Naive thymus-derived CD4-positive, alpha-beta T cell (primary cell): ENCODE data around the gene GLYATL1. TPM values are rescaled to one million over a fixed set of nuclear protein-coding genes. Genes with fewer than 3 reads are reported as not detected.

Experiments
- ATAC-seq: fragments of 150-1000 bp; cut with Tn5 transposase; 2 replicates; pipeline ENCODE4 v1.10.0; 2021; ENCODE audit warnings: mild to moderate bottlenecking, moderate library complexity
- CTCF ChIA-PET: fragments of 350-600 bp; sonication (Branson Sonifier 250); formaldehyde crosslinking; loops from one replicate; lab custom pipeline; 2021; ENCODE audit warnings: antibody characterized with exemption; lab: Charles Lee
- POLR2A ChIA-PET: fragments of 350-600 bp; sonication (Branson Sonifier 250); formaldehyde crosslinking; loops from one replicate; lab custom pipeline; 2021; ENCODE audit warnings: antibody characterized with exemption, inconsistent platforms; lab: Charles Lee
- DNase-seq, 9 donors: peaks; one replicate each; pipeline versions ENCODE4 v3.0.0 to v3.0.0-alpha.2; 2020 to 2022; ENCODE audit warnings: mixed read lengths in 1 of 9
- H3K27ac ChIP-seq: one replicate; pipeline ENCODE4 v1.7.0; 2013; ENCODE audit warnings: mild to moderate bottlenecking, low read depth, low read length, moderate library complexity
- H3K27me3 ChIP-seq, 2 donors: one replicate each; pipeline ENCODE4 v1.7.0; 2013; ENCODE audit warnings: low read length in 2 of 2, mild to moderate bottlenecking in 2 of 2, moderate library complexity in 2 of 2; ENCODE audit not compliant: control insufficient read depth in 2 of 2, insufficient read depth in 2 of 2
- H3K36me3 ChIP-seq, 3 experiments: 1 replicate in 2 of 3; 2 replicates in 1 of 3; pipeline ENCODE4 v1.7.0; 2013; ENCODE audit warnings: low read length in 3 of 3, mild to moderate bottlenecking in 3 of 3, moderate library complexity in 1 of 3; ENCODE audit not compliant: insufficient read depth in 3 of 3, control insufficient read depth in 2 of 3
- H3K4me1 ChIP-seq, 2 donors: one replicate each; pipeline ENCODE4 v1.7.0; 2013; ENCODE audit warnings: low read length in 2 of 2, mild to moderate bottlenecking in 2 of 2, moderate library complexity in 1 of 2; ENCODE audit not compliant: control insufficient read depth in 2 of 2, insufficient read depth in 2 of 2
- H3K4me3 ChIP-seq: 2 replicates; pipeline ENCODE4 v1.7.0; 2013; ENCODE audit warnings: mild to moderate bottlenecking, low read length
- H3K9me3 ChIP-seq, 3 experiments: 1 replicate in 2 of 3; 2 replicates in 1 of 3; pipeline ENCODE4 v1.7.0; 2013; ENCODE audit warnings: low read length in 3 of 3; ENCODE audit not compliant: control insufficient read depth in 2 of 3
- H3K27ac Mint-ChIP-seq, 9 donors: one replicate each; pipeline ENCODE4 v1.8.0; 2020 to 2022; ENCODE audit warnings: mixed read lengths in 9 of 9, mild to moderate bottlenecking in 8 of 9, moderate library complexity in 5 of 9, inconsistent platforms in 2 of 9
- H3K27me3 Mint-ChIP-seq, 5 donors: one replicate each; pipeline ENCODE4 v1.8.0; 2021 to 2022; ENCODE audit warnings: mixed read lengths in 5 of 5, mild to moderate bottlenecking in 1 of 5
- H3K36me3 Mint-ChIP-seq, 5 donors: one replicate each; pipeline ENCODE4 v1.8.0; 2020 to 2022; ENCODE audit warnings: mixed read lengths in 5 of 5, mild to moderate bottlenecking in 3 of 5, inconsistent platforms in 1 of 5
- H3K4me1 Mint-ChIP-seq, 7 donors: one replicate each; pipeline ENCODE4 v1.8.0; 2020 to 2022; ENCODE audit warnings: mixed read lengths in 7 of 7, mild to moderate bottlenecking in 3 of 7, inconsistent platforms in 1 of 7
- H3K4me3 Mint-ChIP-seq, 10 donors: one replicate each; pipeline ENCODE4 v1.8.0; 2020 to 2022; ENCODE audit warnings: mild to moderate bottlenecking in 10 of 10, mixed read lengths in 10 of 10, moderate library complexity in 6 of 10, inconsistent platforms in 2 of 10
- H3K9me3 Mint-ChIP-seq, 11 donors: one replicate each; pipeline ENCODE4 v1.8.0; 2020 to 2022; ENCODE audit warnings: mixed read lengths in 11 of 11, mild to moderate bottlenecking in 4 of 11, inconsistent platforms in 1 of 11, moderate library complexity in 1 of 11
- intact Hi-C, 2 donors: fragments of 100-400 bp; cut with micrococcal nuclease; formaldehyde crosslinking; loops; one replicate each; pipeline ENCODE4 v1.15.1; 2023
- polyA plus RNA-seq, 2 donors: library from polyadenylated mRNA; unstranded; fragments of 300-500 nt; fragmentation: Illumina TruSeq; gene quantifications; one replicate each; pipeline ENCODE4 v1.2.3, GENCODE V29; 2021
- total RNA-seq, 6 experiments: library from RNA in 5 of 6; stranded (reverse) in 5 of 6; gene quantifications; 1 replicate in 5 of 6; 2 replicates in 1 of 6; pipeline ENCODE4 v1.2.3 and lab custom pipeline; 2021 to 2026

The GLYATL1 gene
- total and polyA plus RNA-seq, 7 experiments from 2014 or later: 0.39 TPM; not detected in 6

DNA sequence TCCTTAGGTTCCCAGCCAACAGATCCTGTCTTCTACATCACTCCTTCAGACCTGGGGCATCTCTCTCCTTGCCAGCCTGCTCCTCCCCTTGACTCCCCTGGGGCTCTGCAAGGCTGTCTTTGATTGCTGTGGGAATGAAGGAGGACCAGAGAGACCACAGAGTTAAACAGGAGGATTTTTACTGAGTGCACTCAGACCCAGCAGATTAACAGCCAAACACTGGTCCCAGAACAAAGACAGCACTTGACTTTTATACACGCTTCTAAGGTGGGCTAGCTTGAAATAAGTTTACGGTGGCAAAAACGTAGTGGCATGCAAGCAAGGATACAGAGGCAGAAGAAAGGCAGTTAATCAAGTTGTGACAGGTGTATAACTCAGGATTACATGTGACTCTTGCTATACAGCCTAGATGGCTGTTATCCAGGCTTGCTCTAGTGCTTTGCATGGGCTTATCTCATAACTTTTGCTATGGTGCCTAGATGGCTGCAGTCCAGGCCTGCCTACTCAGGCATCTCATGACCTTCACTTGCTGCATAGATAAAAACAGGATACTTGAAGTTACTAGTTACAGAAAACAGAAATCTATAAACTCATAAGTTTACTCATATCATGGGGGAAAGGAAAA is 22.0 kb upstream of the GLYATL1 start:
- Mint-ChIP-seq H3K4me3 (no peak overlapping the region), H3K27me3 (peaks cover 0 to 29% (median 16%) of the 10 kb centered on the region in 5 donors), H3K36me3 (peaks cover 0 to 27% (median 0%) of the 10 kb centered on the region in 5 donors), H3K4me1 (no peaks in the 10 kb centered on the region), H3K9me3 (peaks cover 12 to 37% (median 21%) of the 10 kb centered on the region in 11 donors), H3K27ac (no peak overlapping the region)
- intact Hi-C loops: no loop called here
- ChIA-PET POLR2A (no interaction called here), CTCF (no interaction called here)
- Histone ChIP-seq H3K27ac (no peak overlapping the region), H3K9me3 (peaks cover 0 to 16% (median 0%) of the 10 kb centered on the region in 3 experiments), H3K4me1 (no peaks in the 10 kb centered on the region), H3K4me3 (no peak overlapping the region), H3K27me3 (no peaks in the 10 kb centered on the region), H3K36me3 (no peaks in the 10 kb centered on the region)
- no peak for DNase-seq
- no peak for ATAC-seq

- peaks cover under 1 to 16% (median 7%) of the 10 kb centered on the region in 5 donors for H3K27me3 Mint-ChIP-seq
- no peaks in the 10 kb centered on the region for H3K27me3 ChIP-seq
- H3K4me3 Mint-ChIP-seq: no peak overlapping the region
- intact Hi-C loops: no loop called here
- no peaks in the 10 kb centered on the region for H3K36me3 ChIP-seq
- H3K4me1 ChIP-seq: no peaks in the 10 kb centered on the region
- H3K9me3 Mint-ChIP-seq: peaks cover 12 to 37% (median 21%) of the 10 kb centered on the region in 11 donors
- H3K27ac ChIP-seq: no peak overlapping the region
- peaks cover 0 to 16% (median 0%) of the 10 kb centered on the region in 3 experiments for H3K9me3 ChIP-seq
- no peak for ATAC-seq
- H3K4me3 ChIP-seq: no peak overlapping the region
- DNase-seq: no peak
- CTCF ChIA-PET: no interaction called here
- POLR2A ChIA-PET: no interaction called here
- peaks cover 2 to 15% (median 12%) of the 10 kb centered on the region in 7 donors for H3K4me1 Mint-ChIP-seq
- H3K27ac Mint-ChIP-seq: no peak overlapping the region
- H3K36me3 Mint-ChIP-seq: peaks cover 0 to 27% (median 0%) of the 10 kb centered on the region in 5 donors
Measured at GRCh38 chr11:58919561-58919960, 19.7 kb upstream of the GLYATL1 start.

GRCh38 chr11:58919980-58920379 is 19.3 kb upstream of the GLYATL1 start:
- H3K4me3 Mint-ChIP-seq: no peak overlapping the region
- Histone ChIP-seq H3K9me3 (peaks cover 0 to 16% (median 0%) of the 10 kb centered on the region in 3 experiments), H3K27me3 (no peaks in the 10 kb centered on the region), H3K4me1 (no peaks in the 10 kb centered on the region), H3K36me3 (no peaks in the 10 kb centered on the region), H3K27ac (no peak overlapping the region), H3K4me3 (no peak overlapping the region)
- H3K4me1 Mint-ChIP-seq: peaks cover 2 to 15% (median 12%) of the 10 kb centered on the region in 7 donors
- H3K27me3 Mint-ChIP-seq: peaks cover 0 to 14% (median 7%) of the 10 kb centered on the region in 5 donors
- H3K27ac Mint-ChIP-seq: no peak overlapping the region
- intact Hi-C loops: loop anchor here in 1 of 2 donors (10.0 kb wide), 1 partner anchor 135 kb away; no protein-coding TSS in a partner anchor
- ChIA-PET POLR2A (no interaction called here), CTCF (no interaction called here)
- ATAC-seq (no peak), DNase-seq (no peak)
- peaks cover 12 to 34% (median 21%) of the 10 kb centered on the region in 11 donors for H3K9me3 Mint-ChIP-seq
- peaks cover 0 to 26% (median 0%) of the 10 kb centered on the region in 5 donors for H3K36me3 Mint-ChIP-seq

GRCh38 chr11:58921778-58922390 is 17.4 kb upstream of the GLYATL1 start:
- H3K4me1 Mint-ChIP-seq: peaks cover 2 to 15% (median 12%) of the 10 kb centered on the region in 7 donors
- peaks cover 0 to 14% (median 0%) of the 10 kb centered on the region in 5 donors for H3K36me3 Mint-ChIP-seq
- intact Hi-C loops: loop anchor here in 1 of 2 donors (10.0 kb wide), 1 partner anchor 133 kb away; no protein-coding TSS in a partner anchor
- ChIA-PET POLR2A (interaction anchor here (0.6 kb wide), 1 partner anchor 1152 kb away, joined by 3 read pairs; no protein-coding TSS in a partner anchor), CTCF (interaction anchor here (1.1 kb wide), 1 partner anchor 764 kb away, joined by 3 read pairs; no protein-coding TSS in a partner anchor)
- Histone ChIP-seq H3K9me3 (peaks cover 0 to 7% (median 0%) of the 10 kb centered on the region in 3 experiments), H3K27me3 (no peaks in the 10 kb centered on the region), H3K4me1 (no peaks in the 10 kb centered on the region), H3K4me3 (no peak overlapping the region), H3K27ac (no peak overlapping the region), H3K36me3 (no peaks in the 10 kb centered on the region)
- peaks cover 7 to 16% (median 13%) of the 10 kb centered on the region in 11 donors for H3K9me3 Mint-ChIP-seq
- no peak for ATAC-seq
- H3K27ac Mint-ChIP-seq: no peak overlapping the region
- DNase-seq: no peak
- H3K4me3 Mint-ChIP-seq: no peak overlapping the region
- H3K27me3 Mint-ChIP-seq: peaks cover 0 to 11% (median 7%) of the 10 kb centered on the region in 5 donors

- no peaks in the 10 kb centered on the region for H3K36me3 ChIP-seq
- POLR2A ChIA-PET: interaction anchor here (0.6 kb wide), 1 partner anchor 1152 kb away, joined by 3 read pairs; no protein-coding TSS in a partner anchor
- H3K4me1 Mint-ChIP-seq: peaks cover 2 to 18% (median 14%) of the 10 kb centered on the region in 7 donors
- ATAC-seq (no peak), DNase-seq (no peak)
- no peak overlapping the region for H3K4me3 Mint-ChIP-seq
- H3K9me3 ChIP-seq: peaks cover 0 to under 1% (median 0%) of the 10 kb centered on the region in 3 experiments
- H3K27me3 ChIP-seq: no peaks in the 10 kb centered on the region
- intact Hi-C loops: loop anchor here in 1 of 2 donors (10.0 kb wide), 1 partner anchor 132 kb away; no protein-coding TSS in a partner anchor
- H3K4me1 ChIP-seq: no peaks in the 10 kb centered on the region
- H3K36me3 Mint-ChIP-seq: peaks cover 0 to 9% (median 0%) of the 10 kb centered on the region in 5 donors
- CTCF ChIA-PET: interaction anchor here (0.6 kb wide), 1 partner anchor 1182 kb away, joined by 4 read pairs; no protein-coding TSS in a partner anchor
- no peak overlapping the region for H3K27ac ChIP-seq
- H3K27me3 Mint-ChIP-seq: peaks cover 0 to 10% (median 7%) of the 10 kb centered on the region in 5 donors
- H3K4me3 ChIP-seq: no peak overlapping the region
- H3K9me3 Mint-ChIP-seq: peaks cover 3 to 10% (median 8%) of the 10 kb centered on the region in 11 donors
- H3K27ac Mint-ChIP-seq: no peak overlapping the region
Measured at GRCh38 chr11:58922479-58922878, 16.8 kb upstream of the GLYATL1 start.

DNA sequence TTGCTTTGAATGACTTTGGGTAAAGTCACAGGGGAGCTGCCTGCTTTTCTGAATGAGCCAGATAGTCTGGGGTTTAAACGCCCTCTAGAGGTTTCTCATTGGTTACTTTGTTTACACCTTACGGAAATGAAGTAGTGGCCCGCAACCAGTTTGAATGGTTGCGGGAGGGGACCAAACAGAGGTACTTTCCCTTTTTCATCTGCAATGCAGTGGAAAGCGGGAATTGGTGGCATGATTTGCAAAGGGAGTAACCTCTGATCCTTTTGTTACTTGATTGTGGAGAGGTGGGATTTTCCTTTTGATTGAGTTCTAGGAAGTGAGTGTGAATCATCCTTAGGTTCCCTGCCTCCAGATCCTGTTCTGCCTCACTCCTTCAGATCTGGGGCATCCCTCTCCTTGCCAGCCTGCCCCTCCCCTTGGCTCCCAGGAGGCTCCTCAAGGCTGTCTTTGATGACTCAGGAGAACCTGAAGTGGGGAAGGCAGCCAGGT is 15.9 kb upstream of the GLYATL1 start:
- peak overlapping the region in 3 of 9 donors; percentile 33 to 74 (median 40) for H3K27ac Mint-ChIP-seq
- intact Hi-C loops: loop anchor here in 1 of 2 donors (1.0 to 10.0 kb wide), 2 partner anchors 131 to 269 kb away; no protein-coding TSS in a partner anchor
- peaks cover 0 to 5% (median under 1%) of the 10 kb centered on the region in 11 donors for H3K9me3 Mint-ChIP-seq
- CTCF ChIA-PET: interaction anchor here (0.6 kb wide), 1 partner anchor 1181 kb away, joined by 4 read pairs; no protein-coding TSS in a partner anchor
- ATAC-seq (peak; percentile 66), DNase-seq (peak in 7 of 9 donors; percentile 7 to 44 (median 29))
- Histone ChIP-seq H3K27ac (no peak overlapping the region), H3K9me3 (no peaks in the 10 kb centered on the region), H3K27me3 (no peaks in the 10 kb centered on the region), H3K36me3 (no peaks in the 10 kb centered on the region), H3K4me1 (peaks cover 0 to 6% of the 10 kb centered on the region in 2 donors), H3K4me3 (no peak overlapping the region)
- POLR2A ChIA-PET: no interaction called here
- peak overlapping the region in 8 of 10 donors; percentile 22 to 77 (median 45) for H3K4me3 Mint-ChIP-seq
- peaks cover 0 to 4% (median 0%) of the 10 kb centered on the region in 5 donors for H3K36me3 Mint-ChIP-seq
- peaks cover 6 to 26% (median 22%) of the 10 kb centered on the region in 7 donors for H3K4me1 Mint-ChIP-seq
- peaks cover 0 to 10% (median 6%) of the 10 kb centered on the region in 5 donors for H3K27me3 Mint-ChIP-seq
